HEK293 (cell line): ENCODE results near the gene TEX38.
A peak's percentile ranks its signal among the peaks of the same experiment; 100 is the strongest.

Experiments
- BCL11A ChIP-seq: fragments of 450-650 bp; formaldehyde crosslinking; IDR thresholded peaks from 2 replicates; pipeline ENCODE4 v1.5.1; 2016; ENCODE audit warnings: low read depth, missing biosample characterization, missing genetic modification characterization
- FEZF1 ChIP-seq: fragments of 450-650 bp; formaldehyde crosslinking; IDR thresholded peaks from 2 replicates; pipeline ENCODE4 v1.5.1; 2016; ENCODE audit warnings: missing biosample characterization, missing genetic modification characterization
- GLI2 ChIP-seq: fragments of 450-650 bp; formaldehyde crosslinking; IDR thresholded peaks from 2 replicates; pipeline ENCODE4; 2017; ENCODE audit warnings: missing biosample characterization, missing genetic modification characterization, low read depth, borderline replicate concordance
- HOXC10 ChIP-seq: sonication (generic); formaldehyde crosslinking; IDR thresholded peaks from 2 replicates; pipeline ENCODE4 v1.8.1; 2023; ENCODE audit warnings: mild to moderate bottlenecking, missing genetic modification reagents
- INSM2 ChIP-seq: fragments of 450-650 bp; formaldehyde crosslinking; IDR thresholded peaks from 2 replicates; pipeline ENCODE4 v1.5.1; 2016; ENCODE audit warnings: missing biosample characterization, missing genetic modification characterization
- KLF10 ChIP-seq: fragments of 450-650 bp; IDR thresholded peaks from 2 replicates; pipeline ENCODE4 v1.5.1; 2018; ENCODE audit warnings: missing biosample characterization, mild to moderate bottlenecking, missing genetic modification characterization
- KLF7 ChIP-seq: fragments of 450-650 bp; formaldehyde crosslinking; IDR thresholded peaks from 2 replicates; pipeline ENCODE4 v1.5.1; 2016; ENCODE audit warnings: missing biosample characterization, missing genetic modification characterization, borderline replicate concordance
- OSR2 ChIP-seq: fragments of 450-650 bp; formaldehyde crosslinking; IDR thresholded peaks from 2 replicates; pipeline ENCODE4 v1.5.1; 2016; ENCODE audit warnings: missing biosample characterization, missing genetic modification characterization
- PRDM4 ChIP-seq: fragments of 450-650 bp; formaldehyde crosslinking; IDR thresholded peaks from 2 replicates; pipeline ENCODE4 v1.5.1; 2017; ENCODE audit warnings: missing biosample characterization, missing genetic modification characterization
- SCRT1 ChIP-seq: fragments of 450-650 bp; formaldehyde crosslinking; IDR thresholded peaks from 2 replicates; pipeline ENCODE4 v1.5.1; 2016; ENCODE audit warnings: missing biosample characterization, missing genetic modification characterization, borderline replicate concordance
- WT1 ChIP-seq: fragments of 450-650 bp; formaldehyde crosslinking; IDR thresholded peaks from 2 replicates; pipeline ENCODE4 v1.5.1; 2016; ENCODE audit warnings: missing biosample characterization, missing genetic modification characterization
- YY2 ChIP-seq: fragments of 450-650 bp; formaldehyde crosslinking; IDR thresholded peaks from 2 replicates; pipeline ENCODE4 v1.5.1; 2016; ENCODE audit warnings: missing biosample characterization, missing genetic modification characterization
- ZBTB1 ChIP-seq: fragments of 450-650 bp; formaldehyde crosslinking; IDR thresholded peaks from 2 replicates; pipeline ENCODE4 v1.5.1; 2016; ENCODE audit warnings: missing biosample characterization, missing genetic modification characterization
- ZEB2 ChIP-seq: fragments of 450-650 bp; formaldehyde crosslinking; IDR thresholded peaks from 2 replicates; pipeline ENCODE4 v1.5.1; 2016; ENCODE audit warnings: missing biosample characterization, missing genetic modification characterization
- ZFP69B ChIP-seq: fragments of 450-650 bp; formaldehyde crosslinking; IDR thresholded peaks from 2 replicates; pipeline ENCODE4 v1.5.1; 2016; ENCODE audit warnings: missing biosample characterization, missing genetic modification characterization
- ZNF121 ChIP-seq: fragments of 450-650 bp; formaldehyde crosslinking; IDR thresholded peaks from 2 replicates; pipeline ENCODE4 v1.5.1; 2016; ENCODE audit warnings: missing biosample characterization, missing genetic modification characterization
- ZNF146 ChIP-seq: fragments of 450-650 bp; formaldehyde crosslinking; IDR thresholded peaks from 2 replicates; pipeline ENCODE4 v1.5.1; 2016; ENCODE audit warnings: missing biosample characterization, missing genetic modification characterization
- ZNF221 ChIP-seq: fragments of 450-650 bp; formaldehyde crosslinking; IDR thresholded peaks from 2 replicates; pipeline ENCODE4 v1.5.1; 2017; ENCODE audit warnings: missing biosample characterization, missing genetic modification characterization, borderline replicate concordance
- ZNF335 ChIP-seq: fragments of 450-650 bp; formaldehyde crosslinking; conservative IDR thresholded peaks from 2 replicates; pipeline ENCODE4 v1.5.1; 2016; ENCODE audit warnings: missing biosample characterization, missing genetic modification characterization
- ZNF341 ChIP-seq: fragments of 450-650 bp; formaldehyde crosslinking; IDR thresholded peaks from 2 replicates; pipeline ENCODE4; 2016; ENCODE audit warnings: low read depth, missing biosample characterization, missing genetic modification characterization
- ZNF362 ChIP-seq: fragments of 450-650 bp; formaldehyde crosslinking; IDR thresholded peaks from 2 replicates; pipeline ENCODE4 v1.5.1; 2016; ENCODE audit warnings: missing biosample characterization, missing genetic modification characterization
- ZNF366 ChIP-seq: fragments of 450-650 bp; formaldehyde crosslinking; conservative IDR thresholded peaks from 2 replicates; pipeline ENCODE4 v1.5.1; 2016; ENCODE audit warnings: missing biosample characterization, missing genetic modification characterization
- ZNF394 ChIP-seq: fragments of 450-650 bp; formaldehyde crosslinking; IDR thresholded peaks from 2 replicates; pipeline ENCODE4 v1.5.1; 2016; ENCODE audit warnings: missing biosample characterization, missing genetic modification characterization, mild to moderate bottlenecking, moderate library complexity, borderline replicate concordance
- ZNF473 ChIP-seq: fragments of 450-650 bp; formaldehyde crosslinking; IDR thresholded peaks from 2 replicates; pipeline ENCODE4 v1.5.1; 2017; ENCODE audit warnings: missing biosample characterization, missing genetic modification characterization
- ZNF529 ChIP-seq: fragments of 450-650 bp; formaldehyde crosslinking; IDR thresholded peaks from 2 replicates; pipeline ENCODE4 v1.5.1; 2017; ENCODE audit warnings: missing genetic modification characterization, missing biosample characterization; ENCODE audit not compliant: insufficient replicate concordance
- ZNF580 ChIP-seq: fragments of 450-650 bp; formaldehyde crosslinking; IDR thresholded peaks from 2 replicates; pipeline ENCODE4 v1.5.1; 2016; ENCODE audit warnings: missing biosample characterization, missing genetic modification characterization
- ZNF600 ChIP-seq: fragments of 450-650 bp; formaldehyde crosslinking; IDR thresholded peaks from 2 replicates; pipeline ENCODE4 v1.5.1; 2016; ENCODE audit warnings: missing biosample characterization, missing genetic modification characterization
- ZNF610 ChIP-seq: fragments of 450-650 bp; formaldehyde crosslinking; IDR thresholded peaks from 2 replicates; pipeline ENCODE4 v1.5.1; 2016; ENCODE audit warnings: missing biosample characterization, missing genetic modification characterization, borderline replicate concordance
- ZNF629 ChIP-seq: fragments of 450-650 bp; formaldehyde crosslinking; IDR thresholded peaks from 2 replicates; pipeline ENCODE4 v1.5.1; 2017; ENCODE audit warnings: missing biosample characterization, missing genetic modification characterization
- ZNF660 ChIP-seq: fragments of 450-650 bp; IDR thresholded peaks from 2 replicates; pipeline ENCODE4 v1.5.1; 2018; ENCODE audit warnings: missing biosample characterization, mild to moderate bottlenecking, missing genetic modification characterization
- ZNF692 ChIP-seq: fragments of 450-650 bp; formaldehyde crosslinking; IDR thresholded peaks from 2 replicates; pipeline ENCODE4 v1.5.1; 2016; ENCODE audit warnings: missing biosample characterization, missing genetic modification characterization
- ZNF768 ChIP-seq: fragments of 450-650 bp; formaldehyde crosslinking; IDR thresholded peaks from 2 replicates; pipeline ENCODE4 v1.5.1; 2018; ENCODE audit warnings: missing biosample characterization, mild to moderate bottlenecking, missing genetic modification characterization
- ZNF777 ChIP-seq: fragments of 450-650 bp; formaldehyde crosslinking; IDR thresholded peaks from 2 replicates; pipeline ENCODE4 v1.5.1; 2017; ENCODE audit warnings: missing biosample characterization, missing genetic modification characterization, borderline replicate concordance
- ZSCAN16 ChIP-seq: fragments of 450-650 bp; formaldehyde crosslinking; IDR thresholded peaks from 2 replicates; pipeline ENCODE4 v1.5.1; 2016; ENCODE audit warnings: missing biosample characterization, missing genetic modification characterization
- ZSCAN30 ChIP-seq: fragments of 450-650 bp; IDR thresholded peaks from 2 replicates; pipeline ENCODE4 v1.5.1; 2018; ENCODE audit warnings: missing biosample characterization, mild to moderate bottlenecking, missing genetic modification characterization, moderate library complexity

The TEX38 gene

GRCh38 chr1:46643368-46643775 lies 28.3 kb upstream of the TEX38 start (continued):
- TF ChIP-seq INSM2: peak; percentile 82
- no peak for TF ChIP-seq SCRT1
- peak; percentile 22; the same call in 1 of the 2 replicates for TF ChIP-seq ZNF394 (tag by site-specific recombination)
- no peak for TF ChIP-seq ZSCAN16 (tag by site-specific recombination)
- TF ChIP-seq ZNF629 (tag by site-specific recombination): peak; percentile 82
- no peak for TF ChIP-seq ZNF529 (tag by site-specific recombination)
- TF ChIP-seq ZSCAN30 (tag by site-specific recombination): peak; percentile 84; the same call in 1 of the 2 replicates
- TF ChIP-seq ZNF362: no peak
- 0 out of 2 replicates have a peak, but pooled peaks have one; percentile 75 for TF ChIP-seq ZNF610 (tag by site-specific recombination)
- no peak for TF ChIP-seq ZNF121 (tag by site-specific recombination)
- TF ChIP-seq ZNF777: no peak
- TF ChIP-seq BCL11A (tag by site-specific recombination): 0 out of 2 replicates have a peak, but pooled peaks have one; percentile 77
- TF ChIP-seq ZNF366 (tag by site-specific recombination): peak; percentile 79
- TF ChIP-seq ZNF146 (tag by site-specific recombination): 0 out of 2 replicates have a peak, but pooled peaks have one; percentile 6
- TF ChIP-seq ZNF221: 0 out of 2 replicates have a peak, but pooled peaks have one; percentile 35
- no peak for TF ChIP-seq HOXC10
- TF ChIP-seq ZNF341 (tag by site-specific recombination): 0 out of 2 replicates have a peak, but pooled peaks have one; percentile 20
- TF ChIP-seq GLI2 (tag by site-specific recombination): peak; percentile 87
- peak; percentile 35; the same call in 1 of the 2 replicates for TF ChIP-seq KLF10 (tag by site-specific recombination)
- peak; percentile 15; the same call in 1 of the 2 replicates for TF ChIP-seq KLF7
- TF ChIP-seq YY2: no peak
- peak; percentile 91 for TF ChIP-seq PRDM4 (tag by site-specific recombination)
- peak; percentile 95 for TF ChIP-seq WT1 (tag by site-specific recombination)
- TF ChIP-seq ZNF600 (tag by site-specific recombination): peak; percentile 90
- peak; percentile 90 for TF ChIP-seq ZEB2 (tag by site-specific recombination)
- 0 out of 2 replicates have a peak, but pooled peaks have one; percentile 3 for TF ChIP-seq ZNF768
- no peak for TF ChIP-seq ZNF473 (tag by site-specific recombination)
- TF ChIP-seq ZNF580 (tag by site-specific recombination): peak; percentile 93
- peak; percentile 98 for TF ChIP-seq ZFP69B (tag by site-specific recombination)
- peak; percentile 100 for TF ChIP-seq OSR2 (tag by site-specific recombination)
- peak; percentile 45; the same call in 1 of the 2 replicates for TF ChIP-seq ZBTB1 (tag by site-specific recombination)
- peak; percentile 100 for TF ChIP-seq FEZF1 (tag by site-specific recombination)
- TF ChIP-seq ZNF692 (tag by site-specific recombination): peak; percentile 99
- TF ChIP-seq ZNF660 (tag by site-specific recombination): peak; percentile 38; the same call in 1 of the 2 replicates
- no peak for TF ChIP-seq ZNF335 (tag by site-specific recombination)
